ENCODE data around the gene MUL1. TPM values are rescaled to one million over a fixed set of nuclear protein-coding genes. Genes with fewer than 3 reads are reported as not detected.

MUL1 gene
- total RNA-seq, 4 donors from 2014 or later, result 24.5 to 71.3 (median 42.7) TPM

- 78% methylated on average over 10 of the region's 10 CpGs for WGBS
- Histone ChIP-seq H3K4me3 (no peak overlapping the region), H3K9me3 (no peaks in the 10 kb centered on the region), H3K36me3 (no peaks in the 10 kb centered on the region), H3K27me3 (peaks cover 0 to 40% (median 2%) of the 10 kb centered on the region in 4 donors), H3K4me1 (peaks cover 17 to 63% (median 58%) of the 10 kb centered on the region in 4 donors), H3K27ac (replicated peaks in 1 of 4) (no peak overlapping the region)
- DNase-seq (ENCODE audit: extremely low spot score), result no peak
- intact Hi-C loops (cut with DNase I), result no loop called here
- TF ChIP-seq POLR2A (IDR thresholded peaks at IDR 0.05; ENCODE audit: low read depth) (no peak), EP300 (IDR thresholded peaks at IDR 0.05) (no peak), POLR2AphosphoS5 (IDR thresholded peaks at IDR 0.05) (no peak)
- TF ChIP-seq, protein P1, sequence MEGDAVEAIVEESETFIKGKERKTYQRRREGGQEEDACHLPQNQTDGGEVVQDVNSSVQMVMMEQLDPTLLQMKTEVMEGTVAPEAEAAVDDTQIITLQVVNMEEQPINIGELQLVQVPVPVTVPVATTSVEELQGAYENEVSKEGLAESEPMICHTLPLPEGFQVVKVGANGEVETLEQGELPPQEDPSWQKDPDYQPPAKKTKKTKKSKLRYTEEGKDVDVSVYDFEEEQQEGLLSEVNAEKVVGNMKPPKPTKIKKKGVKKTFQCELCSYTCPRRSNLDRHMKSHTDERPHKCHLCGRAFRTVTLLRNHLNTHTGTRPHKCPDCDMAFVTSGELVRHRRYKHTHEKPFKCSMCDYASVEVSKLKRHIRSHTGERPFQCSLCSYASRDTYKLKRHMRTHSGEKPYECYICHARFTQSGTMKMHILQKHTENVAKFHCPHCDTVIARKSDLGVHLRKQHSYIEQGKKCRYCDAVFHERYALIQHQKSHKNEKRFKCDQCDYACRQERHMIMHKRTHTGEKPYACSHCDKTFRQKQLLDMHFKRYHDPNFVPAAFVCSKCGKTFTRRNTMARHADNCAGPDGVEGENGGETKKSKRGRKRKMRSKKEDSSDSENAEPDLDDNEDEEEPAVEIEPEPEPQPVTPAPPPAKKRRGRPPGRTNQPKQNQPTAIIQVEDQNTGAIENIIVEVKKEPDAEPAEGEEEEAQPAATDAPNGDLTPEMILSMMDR (IDR thresholded peaks at IDR 0.05), result no peak
Measured at GRCh38 chr1:20481643-20482498, 26.1 kb downstream of the MUL1 start.

DNA sequence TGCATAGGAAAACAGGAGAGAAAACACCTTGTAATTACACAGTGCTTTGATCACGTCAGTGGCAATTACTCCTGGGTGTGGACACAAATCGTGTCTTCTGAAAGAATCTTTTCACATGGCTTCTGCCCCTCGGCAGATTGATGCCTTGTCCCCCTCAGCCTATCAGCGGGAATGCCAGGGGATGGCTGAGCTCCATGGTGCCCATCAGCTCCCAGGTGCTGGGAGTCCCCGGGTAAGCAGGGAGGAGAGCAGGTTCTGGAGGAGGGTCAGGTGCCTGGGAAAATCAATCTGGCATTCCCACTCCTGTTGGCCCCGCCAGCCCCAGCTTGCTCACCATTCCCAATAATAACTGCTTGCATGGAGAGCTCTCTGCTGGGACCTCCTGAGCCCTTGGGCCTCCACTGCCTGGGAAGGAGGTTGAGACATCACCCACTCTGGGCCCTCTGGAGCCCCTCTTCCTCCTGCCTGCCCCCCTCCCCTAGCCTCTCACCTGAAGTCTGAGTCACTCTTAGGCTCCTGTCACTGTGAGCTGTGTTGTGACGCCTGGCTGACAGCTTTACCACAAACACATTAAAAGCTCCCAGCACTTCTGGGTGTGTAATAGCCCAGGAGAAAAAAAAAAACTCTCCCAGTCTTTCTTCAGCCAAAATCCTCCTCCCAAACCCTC, 26.9 kb downstream of the MUL1 start:
- TF ChIP-seq, protein P1 (IDR thresholded peaks at IDR 0.05), result no peak
- TF ChIP-seq POLR2A (IDR thresholded peaks at IDR 0.05; ENCODE audit: low read depth) (no peak), POLR2AphosphoS5 (IDR thresholded peaks at IDR 0.05) (no peak), EP300 (IDR thresholded peaks at IDR 0.05) (no peak)
- WGBS, result 63% methylated on average over 4 of the region's 7 CpGs

DNA sequence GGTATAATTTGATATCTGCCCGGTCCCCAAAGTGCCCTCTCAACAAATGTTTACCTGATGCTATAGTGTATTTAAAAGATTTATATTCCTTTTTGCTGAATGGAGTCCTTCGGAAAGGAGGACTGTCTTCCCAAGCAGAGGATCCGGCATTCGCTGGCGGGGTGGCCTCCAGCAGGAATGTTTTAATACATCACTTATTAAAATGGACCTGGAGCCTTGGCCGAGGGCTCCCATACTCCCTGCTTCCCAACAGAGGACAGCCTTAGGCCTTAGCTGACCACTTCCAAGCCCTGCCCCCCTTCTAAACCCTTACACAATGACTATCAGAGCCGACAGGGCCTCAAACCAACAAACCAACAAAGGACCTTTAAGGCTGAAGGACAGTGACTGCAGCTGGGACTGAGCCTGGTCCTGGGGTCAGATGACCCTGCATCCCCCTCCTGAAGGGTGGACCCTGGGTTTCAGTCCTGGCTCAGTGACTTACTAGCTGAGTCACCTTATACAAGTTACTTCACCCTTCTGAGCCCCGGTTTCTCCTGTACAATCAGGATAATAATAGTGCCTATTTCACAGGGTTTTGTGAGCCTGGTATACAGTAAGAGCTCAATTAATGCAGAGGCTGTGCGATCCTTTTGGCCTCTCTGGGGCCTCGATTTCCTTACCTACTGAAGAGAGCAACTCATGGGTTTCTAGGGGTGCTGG, 27.6 kb downstream of the MUL1 start:
- H3K4me1 ChIP-seq, result peaks cover 22 to 58% (median 57%) of the 10 kb centered on the region in 4 donors

More for the DNA sequence above, 26.9 kb downstream of the MUL1 start:
- peaks cover 21 to 63% (median 58%) of the 10 kb centered on the region in 4 donors for H3K4me1 ChIP-seq
- H3K27ac ChIP-seq (replicated peaks in 1 of 4), result no peak overlapping the region
- no peaks in the 10 kb centered on the region for H3K9me3 ChIP-seq
- no peaks in the 10 kb centered on the region for H3K36me3 ChIP-seq
- intact Hi-C loops (cut with DNase I), result no loop called here
- H3K27me3 ChIP-seq, result peaks cover 0 to 40% (median 4%) of the 10 kb centered on the region in 4 donors
- H3K4me3 ChIP-seq, result no peak overlapping the region
- DNase-seq (ENCODE audit: extremely low spot score), result no peak

GRCh38 chr1:20479840-20480239, 28.1 kb downstream of the MUL1 start:
- H3K4me1 ChIP-seq, result peaks cover 19 to 55% (median 53%) of the 10 kb centered on the region in 4 donors
- intact Hi-C loops (cut with DNase I), result no loop called here
- no peak overlapping the region for H3K4me3 ChIP-seq
- no peak overlapping the region for H3K27ac ChIP-seq (replicated peaks in 1 of 4)
- no peak for DNase-seq (ENCODE audit: extremely low spot score)
- H3K36me3 ChIP-seq, result no peaks in the 10 kb centered on the region
- no peaks in the 10 kb centered on the region for H3K9me3 ChIP-seq
- TF ChIP-seq POLR2A (IDR thresholded peaks at IDR 0.05; ENCODE audit: low read depth) (no peak), POLR2AphosphoS5 (IDR thresholded peaks at IDR 0.05) (no peak)
- 92% methylated on average over 4 of the region's 4 CpGs for WGBS
- H3K27me3 ChIP-seq, result peaks cover 0 to 46% (median 5%) of the 10 kb centered on the region in 4 donors

More for the DNA sequence above, 27.6 kb downstream of the MUL1 start:
- H3K36me3 ChIP-seq, result no peaks in the 10 kb centered on the region
- no peak overlapping the region for H3K27ac ChIP-seq (replicated peaks in 1 of 4)
- TF ChIP-seq, protein P1 (IDR thresholded peaks at IDR 0.05), result no peak
- no peak for TF ChIP-seq EP300 (IDR thresholded peaks at IDR 0.05)
- TF ChIP-seq POLR2AphosphoS5 (IDR thresholded peaks at IDR 0.05), result no peak
- no peak for TF ChIP-seq POLR2A (IDR thresholded peaks at IDR 0.05; ENCODE audit: low read depth)
- H3K9me3 ChIP-seq, result no peaks in the 10 kb centered on the region
- DNase-seq (ENCODE audit: extremely low spot score), result no peak
- H3K27me3 ChIP-seq, result peaks cover 0 to 45% (median 5%) of the 10 kb centered on the region in 4 donors
- intact Hi-C loops (cut with DNase I), result no loop called here
- H3K4me3 ChIP-seq, result no peak overlapping the region
- 89% methylated on average over 10 of the region's 10 CpGs for WGBS
